HG02852 (cell line): ENCODE data around the gene RPUSD3.
A peak's percentile ranks its signal among the peaks of the same experiment; 100 is the strongest.

Experiments
- ATAC-seq: cut with Tn5 transposase; IDR thresholded peaks from one replicate; pipeline ENCODE4 v1.9.1; 2021; ENCODE audit warnings: mild to moderate bottlenecking, moderate library complexity; ENCODE audit not compliant: unreplicated experiment

Gene RPUSD3

GRCh38 chr3:9834520-9835380, 9.1 kb downstream of the RPUSD3 start:
- ATAC-seq, result no peak

- no peak for ATAC-seq
Measured at GRCh38 chr3:9833078-9833477, 10.7 kb downstream of the RPUSD3 start.

- no peak for ATAC-seq
Measured at GRCh38 chr3:9831253-9831652, 12.6 kb downstream of the RPUSD3 start.

GRCh38 chr3:9828801-9829755, 14.7 kb downstream of the RPUSD3 start:
- no peak for ATAC-seq

- ATAC-seq, result no peak
Measured at GRCh38 chr3:9826815-9827573, 16.8 kb downstream of the RPUSD3 start.

- ATAC-seq, result no peak
Measured at GRCh38 chr3:9825451-9826040, 18.3 kb downstream of the RPUSD3 start.

- no peak for ATAC-seq
Measured at GRCh38 chr3:9820946-9821345, 22.9 kb downstream of the RPUSD3 start.

- ATAC-seq, result no peak
Measured at GRCh38 chr3:9820543-9820942, 23.3 kb downstream of the RPUSD3 start.

GRCh38 chr3:9818666-9819335, 25.0 kb downstream of the RPUSD3 start:
- ATAC-seq, result no peak

- ATAC-seq, result no peak
Measured at GRCh38 chr3:9817436-9817835, 26.4 kb downstream of the RPUSD3 start.

GRCh38 chr3:9815986-9816385, 27.8 kb downstream of the RPUSD3 start:
- ATAC-seq, result no peak

GRCh38 chr3:9812870-9813483, 30.8 kb downstream of the RPUSD3 start:
- no peak for ATAC-seq

GRCh38 chr3:9810846-9811245, 33.0 kb downstream of the RPUSD3 start:
- ATAC-seq, result no peak

GRCh38 chr3:9810433-9810770, 33.4 kb downstream of the RPUSD3 start:
- no peak for ATAC-seq

GRCh38 chr3:9809615-9810432, 34.0 kb downstream of the RPUSD3 start, which contains the start of gene TTLL3:
Gene TTLL3, plus strand, starts transcription at chr3:9810262. Its CDS starts 400 bp downstream, at chr3:9810662.
- ATAC-seq, result peak; percentile 43

GRCh38 chr3:9809239-9809614, 34.6 kb downstream of the RPUSD3 start:
- no peak for ATAC-seq

- ATAC-seq, result peak; percentile 48
Measured at GRCh38 chr3:9808345-9809037, 35.3 kb downstream of the RPUSD3 start.

GRCh38 chr3:9807981-9808344, 35.8 kb downstream of the RPUSD3 start:
- no peak for ATAC-seq
